Adrenal gland (tissue), 12 donors: Measurements from ENCODE around the gene SASS6. TPM values are rescaled to one million over a fixed set of nuclear protein-coding genes. Genes with fewer than 3 reads are reported as not detected.

Source experiments
- DNase-seq, 7 donors: peaks; one replicate each; pipeline ENCODE4 v3.0.0-alpha.2; 2019 to 2020
- H3K27ac ChIP-seq, 5 donors: fragments of 200-600 bp; sonication (generic) in 4 of 5; 1 replicate in 3 of 5; 2 replicates in 2 of 5; pipeline versions ENCODE4 v1.5.1 to v1.8.0; 2016 to 2020; ENCODE audit warnings: mild to moderate bottlenecking in 1 of 5
- H3K27me3 ChIP-seq: fragments of 200-600 bp; 2 replicates; pipeline ENCODE4 v1.8.0; 2021
- H3K36me3 ChIP-seq, 2 donors: fragments of 200-600 bp; replicated peaks in 1 of 2; 1 replicate in 1 of 2; 2 replicates in 1 of 2; pipeline versions ENCODE4 v1.5.1 to v1.8.0; 2018 to 2022
- H3K4me1 ChIP-seq, 2 donors: fragments of 200-600 bp; replicated peaks in 1 of 2; 1 replicate in 1 of 2; 2 replicates in 1 of 2; pipeline versions ENCODE4 v1.5.1 to v1.8.0; 2018 to 2021
- H3K4me3 ChIP-seq, 4 donors: fragments of 200-600 bp; sonication (generic) in 3 of 4; one replicate each; pipeline ENCODE4 v1.5.1; 2016 to 2018
- H3K9me3 ChIP-seq, 3 donors: fragments of 200-600 bp; sonication (generic) in 1 of 3; replicated peaks in 1 of 3; 1 replicate in 2 of 3; 2 replicates in 1 of 3; pipeline versions ENCODE4 v1.5.1 to v1.8.0; 2016 to 2021
- POLR2A ChIP-seq, 2 donors: fragments of 450-650 bp; IDR thresholded peaks; one replicate each; pipeline ENCODE4 v1.6.1; 2017; ENCODE audit warnings: antibody characterized with exemption in 2 of 2, mild to moderate bottlenecking in 2 of 2, moderate library complexity in 1 of 2
- WGBS, 4 donors: extraction: QIAGEN DNeasy Blood & Tissue Kit in 2 of 4; methylation state at CpG; one replicate each; pipeline versions ENCODE4 v1.1.5 to v1.1.7; 2013 to 2017; 5-methylcytosine and 5-hydroxymethylcytosine counted together
- intact Hi-C, 2 donors: fragments of 100-400 bp; cut with DNase I; formaldehyde crosslinking; loops; one replicate each; pipeline versions ENCODE4 v1.14.1 to v1.15.0; 2022 to 2023
- polyA plus RNA-seq, 3 donors: library from polyadenylated mRNA; stranded (reverse); fragments of 200-250 nt in 2 of 3; fragments of 350-450 nt in 1 of 3; fragmentation: Illumina TruSeq in 1 of 3; extraction: RNeasy Lipid Tissue Mini Kit (QIAGEN cat#74804) in 1 of 3; gene quantifications; one replicate each; pipeline ENCODE4 v1.2.3, GENCODE V29; 2013 to 2014
- total RNA-seq, 9 donors: library from RNA; depleted of rRNA in 4 of 9; stranded (reverse); fragments of >200 nt in 4 of 9; fragments of 120-200 nt in 1 of 9; fragmentation: NEBNext Ultra II Directional in 1 of 9; extraction: Animal tissue kit (Norgen Biotek cat#: 25700) in 1 of 9; gene quantifications; one replicate each; pipeline versions ENCODE4 v1.1.0 to v1.2.4, GENCODE V29; 2013 to 2023
- TF ChIP-seq, protein P1 (sequence below), 6 experiments: fragments of 450-650 bp in 4 of 6; fragments of 200-600 bp in 2 of 6; sonication (generic) in 1 of 6; IDR thresholded peaks; 1 replicate in 5 of 6; 2 replicates in 1 of 6; pipeline versions ENCODE4 v1.5.1 to v1.8.0; 2016 to 2021; ENCODE audit warnings: antibody characterized with exemption in 6 of 6, mild to moderate bottlenecking in 2 of 6, moderate library complexity in 1 of 6
- donor health status: healthy with polysubstance abuse.
- donor health status: Bipolar disorder and iron deficiency.
- donor health status: DM: yes; HTN: yes; CAD: no.
- donor health status: DM: no; HTN: no; CAD: no.
- donor health status: DM: no; HTN: no; CAD: no.
- donor health status: DM: yes; HTN: yes; CAD: no.

The SASS6 gene
- total and polyA plus RNA-seq, 12 donors, result 1.1 to 4.5 (median 3.0) TPM

DNA sequence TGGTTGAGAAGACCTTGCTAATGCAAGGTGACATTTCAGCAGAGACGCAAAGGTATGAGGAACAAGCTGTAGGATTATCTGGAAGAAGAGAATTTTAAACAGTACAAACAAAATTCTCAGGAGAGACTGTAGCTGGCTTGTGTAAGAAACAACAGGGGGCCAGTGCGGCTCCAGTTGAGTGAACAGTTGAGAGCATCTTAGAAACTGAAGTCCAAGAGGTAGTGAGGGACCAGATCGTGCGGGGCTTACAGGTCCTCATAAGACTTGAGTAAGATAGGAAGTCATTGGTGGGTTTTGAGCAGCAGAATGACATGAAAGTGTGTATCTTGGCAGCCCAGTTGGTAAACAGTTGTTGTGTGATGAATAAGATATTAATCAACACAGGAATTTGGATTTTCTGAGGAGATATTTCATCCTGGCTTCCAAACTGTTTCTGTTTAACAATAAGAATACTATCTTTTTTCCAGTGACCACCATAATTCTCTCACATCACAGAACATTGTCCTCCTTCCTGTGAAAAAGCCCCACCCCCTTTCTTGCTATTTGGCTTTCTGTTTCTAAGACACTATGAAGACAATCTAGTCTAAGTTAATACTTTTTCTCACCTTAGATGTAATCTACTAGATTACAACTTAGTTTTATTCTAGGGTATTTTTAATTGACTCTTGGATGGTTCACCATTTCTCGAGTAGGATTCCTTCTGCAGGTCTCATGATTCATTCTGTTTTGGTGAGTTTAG is 62.4 kb downstream of the SASS6 start:
- Histone ChIP-seq H3K4me3 (no peak overlapping the region), H3K9me3 (no peaks in the 10 kb centered on the region), H3K27ac (no peak overlapping the region), H3K4me1 (peaks cover 2 to 9% of the 10 kb centered on the region in 2 donors), H3K27me3 (no peaks in the 10 kb centered on the region), H3K36me3 (peaks cover 0 to 46% of the 10 kb centered on the region in 2 donors)
- WGBS, 4 donors, result 95 to 99% (median 98%) methylated on average over 5 of the region's 5 CpGs
- no peak for DNase-seq
- intact Hi-C loops, result no loop called here
- TF ChIP-seq, protein P1, sequence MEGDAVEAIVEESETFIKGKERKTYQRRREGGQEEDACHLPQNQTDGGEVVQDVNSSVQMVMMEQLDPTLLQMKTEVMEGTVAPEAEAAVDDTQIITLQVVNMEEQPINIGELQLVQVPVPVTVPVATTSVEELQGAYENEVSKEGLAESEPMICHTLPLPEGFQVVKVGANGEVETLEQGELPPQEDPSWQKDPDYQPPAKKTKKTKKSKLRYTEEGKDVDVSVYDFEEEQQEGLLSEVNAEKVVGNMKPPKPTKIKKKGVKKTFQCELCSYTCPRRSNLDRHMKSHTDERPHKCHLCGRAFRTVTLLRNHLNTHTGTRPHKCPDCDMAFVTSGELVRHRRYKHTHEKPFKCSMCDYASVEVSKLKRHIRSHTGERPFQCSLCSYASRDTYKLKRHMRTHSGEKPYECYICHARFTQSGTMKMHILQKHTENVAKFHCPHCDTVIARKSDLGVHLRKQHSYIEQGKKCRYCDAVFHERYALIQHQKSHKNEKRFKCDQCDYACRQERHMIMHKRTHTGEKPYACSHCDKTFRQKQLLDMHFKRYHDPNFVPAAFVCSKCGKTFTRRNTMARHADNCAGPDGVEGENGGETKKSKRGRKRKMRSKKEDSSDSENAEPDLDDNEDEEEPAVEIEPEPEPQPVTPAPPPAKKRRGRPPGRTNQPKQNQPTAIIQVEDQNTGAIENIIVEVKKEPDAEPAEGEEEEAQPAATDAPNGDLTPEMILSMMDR (IDR thresholded peaks at IDR 0.05), result no peak
- TF ChIP-seq POLR2A (IDR thresholded peaks at IDR 0.05), result no peak

DNA sequence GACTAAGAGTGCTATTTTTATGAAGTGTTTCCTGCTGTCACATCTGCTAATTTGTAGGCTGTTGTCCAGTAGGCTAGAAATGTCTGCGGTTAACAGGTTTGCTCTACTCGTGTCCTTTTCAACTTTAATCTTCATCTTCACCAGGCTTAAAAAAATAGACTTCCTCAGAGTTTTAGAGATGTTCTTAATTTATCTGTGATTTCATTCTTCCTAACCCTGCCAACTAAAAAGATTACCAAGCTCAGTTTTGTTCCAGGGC is 66.8 kb downstream of the SASS6 start:
- Histone ChIP-seq H3K27ac (no peak overlapping the region), H3K4me3 (no peak overlapping the region), H3K27me3 (no peaks in the 10 kb centered on the region), H3K4me1 (peaks cover 3 to 12% of the 10 kb centered on the region in 2 donors), H3K9me3 (no peaks in the 10 kb centered on the region), H3K36me3 (peaks cover 0 to 49% of the 10 kb centered on the region in 2 donors)
- 91 to 98% (median 94%) methylated on average over 2 of the region's 2 CpGs for WGBS, 4 donors
- intact Hi-C loops, result no loop called here
- TF ChIP-seq POLR2A (IDR thresholded peaks at IDR 0.05), result no peak
- TF ChIP-seq, protein P1 (IDR thresholded peaks at IDR 0.05), result no peak
- DNase-seq, result no peak

GRCh38 chr1:100065183-100065968 is 67.4 kb downstream of the SASS6 start:
- H3K4me1 ChIP-seq, result peaks cover 8 to 15% of the 10 kb centered on the region in 2 donors
- no peak overlapping the region for H3K4me3 ChIP-seq
- peaks cover 0 to 48% of the 10 kb centered on the region in 2 donors for H3K36me3 ChIP-seq
- H3K27me3 ChIP-seq, result no peaks in the 10 kb centered on the region
- H3K9me3 ChIP-seq, result no peaks in the 10 kb centered on the region
- TF ChIP-seq, protein P1 (IDR thresholded peaks at IDR 0.05), result no peak
- TF ChIP-seq POLR2A (IDR thresholded peaks at IDR 0.05), result no peak
- WGBS, 4 donors, result 73 to 85% (median 80%) methylated on average over 1 of the region's 1 CpG
- H3K27ac ChIP-seq, result no peak overlapping the region
- intact Hi-C loops, result no loop called here
- no peak for DNase-seq

DNA sequence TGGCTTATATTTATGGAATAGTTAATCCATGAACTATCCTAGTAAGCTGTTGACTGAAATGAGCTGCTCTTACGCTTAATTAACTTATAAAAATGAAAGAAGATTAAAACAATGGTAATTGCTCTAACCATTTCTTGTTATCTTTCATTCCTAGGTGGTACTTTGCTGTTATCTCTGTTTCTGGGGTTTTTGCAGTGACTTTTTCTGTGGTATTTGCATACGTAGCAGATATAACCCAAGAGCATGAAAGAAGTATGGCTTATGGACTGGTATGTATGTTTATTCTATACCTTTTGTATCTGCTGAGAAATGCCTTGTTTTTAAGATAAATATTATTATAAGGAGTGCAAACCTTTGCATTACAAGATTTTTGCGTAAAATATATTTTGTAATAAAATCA is 71.0 kb downstream of the SASS6 start:
- intact Hi-C loops, result no loop called here
- H3K27me3 ChIP-seq, result no peaks in the 10 kb centered on the region
- 91 to 97% (median 93%) methylated on average over 3 of the region's 3 CpGs for WGBS, 4 donors
- TF ChIP-seq POLR2A (IDR thresholded peaks at IDR 0.05), result no peak
- TF ChIP-seq, protein P1 (IDR thresholded peaks at IDR 0.05), result no peak
- no peak overlapping the region for H3K27ac ChIP-seq
- no peak overlapping the region for H3K4me3 ChIP-seq
- peaks cover 0 to 41% of the 10 kb centered on the region in 2 donors for H3K36me3 ChIP-seq
- peaks cover 12 to 15% of the 10 kb centered on the region in 2 donors for H3K4me1 ChIP-seq
- no peaks in the 10 kb centered on the region for H3K9me3 ChIP-seq
- DNase-seq, result no peak
